Activated CD4-positive, alpha-beta T cell treated with anti-CD3 and anti-CD28 coated beads, Interleukin-2, amount 10 ng/mL, durations not matched to agents 24 days and 14 days (primary cell): ENCODE results near the gene RADIL. TPM values are rescaled to one million over a fixed set of nuclear protein-coding genes. Genes with fewer than 3 reads are reported as not detected.
"Not testable (repeated sequence)": the region's sequence is repeated elsewhere in the genome, so short reads cannot be mapped to it uniquely, and the experiment has no call there.

Source experiments
- DNase-seq: peaks from one replicate; pipeline ENCODE4 v3.0.0; 2022
- H3K27ac Mint-ChIP-seq: one replicate; pipeline ENCODE4 v1.8.0; 2022; ENCODE audit warnings: mild to moderate bottlenecking, mixed read lengths
- H3K27me3 Mint-ChIP-seq: one replicate; pipeline ENCODE4 v1.8.0; 2022; ENCODE audit warnings: mixed read lengths
- H3K36me3 Mint-ChIP-seq: one replicate; pipeline ENCODE4 v1.8.0; 2022; ENCODE audit warnings: low read depth, mild to moderate bottlenecking, mixed read lengths
- H3K4me1 Mint-ChIP-seq: one replicate; pipeline ENCODE4 v1.8.0; 2021; ENCODE audit warnings: mixed read lengths
- H3K4me3 Mint-ChIP-seq: one replicate; pipeline ENCODE4 v1.8.0; 2022; ENCODE audit warnings: mild to moderate bottlenecking, moderate library complexity, mixed read lengths
- H3K9me3 Mint-ChIP-seq: one replicate; pipeline ENCODE4 v1.8.0; 2021; ENCODE audit warnings: mixed read lengths
- intact Hi-C: fragments of 100-400 bp; cut with micrococcal nuclease; formaldehyde crosslinking; loops from one replicate; pipeline ENCODE4 v1.15.1; 2023
- total RNA-seq: library from RNA; stranded (reverse); gene quantifications from 2 replicates; pipeline ENCODE4 v1.2.3, GENCODE V29; 2022

RADIL gene
- total RNA-seq, 1 donor from 2014 or later = 0.14 TPM

DNA sequence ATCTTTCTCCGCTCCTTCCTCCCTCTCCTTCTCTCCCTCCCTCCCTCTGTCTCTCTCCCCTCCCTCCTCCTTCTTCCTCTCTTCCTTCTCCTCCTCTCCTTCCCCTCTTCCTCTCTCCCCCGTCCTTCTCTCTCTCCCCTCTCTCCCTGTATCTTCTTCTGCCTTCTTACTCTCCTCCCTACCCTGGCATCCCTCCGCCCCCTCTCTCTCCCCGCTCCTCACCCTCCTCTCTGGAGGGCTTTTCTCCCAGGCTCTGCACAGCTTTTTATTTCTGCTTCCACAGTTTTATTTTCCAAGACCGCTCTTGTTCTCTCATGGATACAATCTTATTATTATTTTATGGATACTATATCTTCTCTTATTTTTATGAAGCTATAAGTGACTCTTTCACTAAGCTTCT, 75.5 kb downstream of the RADIL start:
- no peaks in the 10 kb centered on the region for H3K36me3 Mint-ChIP-seq
- H3K27ac Mint-ChIP-seq = no peak overlapping the region
- peaks cover 5% of the 10 kb centered on the region for H3K9me3 Mint-ChIP-seq
- H3K4me1 Mint-ChIP-seq = no peaks in the 10 kb centered on the region
- DNase-seq = no peak
- intact Hi-C loops = no loop called here
- H3K27me3 Mint-ChIP-seq = peaks cover 31% of the 10 kb centered on the region
- H3K4me3 Mint-ChIP-seq = no peak overlapping the region

- Mint-ChIP-seq H3K27ac (no peak overlapping the region), H3K4me3 (no peak overlapping the region), H3K9me3 (peaks cover under 1% of the 10 kb centered on the region), H3K27me3 (peaks cover 28% of the 10 kb centered on the region), H3K4me1 (no peaks in the 10 kb centered on the region), H3K36me3 (no peaks in the 10 kb centered on the region)
- intact Hi-C loops = no loop called here
- no peak for DNase-seq
Observed at GRCh38 chr7:4807598-4808016, 75.9 kb downstream of the RADIL start.

GRCh38 chr7:4806983-4807597, 76.4 kb downstream of the RADIL start:
- H3K4me3 Mint-ChIP-seq = no peak overlapping the region
- peaks cover 27% of the 10 kb centered on the region for H3K27me3 Mint-ChIP-seq
- DNase-seq = no peak
- H3K4me1 Mint-ChIP-seq = no peaks in the 10 kb centered on the region
- H3K27ac Mint-ChIP-seq = no peak overlapping the region
- no peaks in the 10 kb centered on the region for H3K9me3 Mint-ChIP-seq
- no peaks in the 10 kb centered on the region for H3K36me3 Mint-ChIP-seq
- intact Hi-C loops = no loop called here

- Mint-ChIP-seq H3K4me1 (no peaks in the 10 kb centered on the region), H3K27me3 (peaks cover 27% of the 10 kb centered on the region), H3K9me3 (no peaks in the 10 kb centered on the region), H3K4me3 (no peak overlapping the region), H3K27ac (no peak overlapping the region), H3K36me3 (no peaks in the 10 kb centered on the region)
- no peak for DNase-seq
- intact Hi-C loops = no loop called here
Observed at GRCh38 chr7:4805984-4806300, 77.6 kb downstream of the RADIL start.

- DNase-seq = no peak
- H3K36me3 Mint-ChIP-seq = no peaks in the 10 kb centered on the region
- H3K4me3 Mint-ChIP-seq = no peak overlapping the region
- H3K9me3 Mint-ChIP-seq = no peaks in the 10 kb centered on the region
- intact Hi-C loops = no loop called here
- no peaks in the 10 kb centered on the region for H3K4me1 Mint-ChIP-seq
- peaks cover 25% of the 10 kb centered on the region for H3K27me3 Mint-ChIP-seq
- H3K27ac Mint-ChIP-seq = no peak overlapping the region
Observed at GRCh38 chr7:4805110-4805983, 78.2 kb downstream of the RADIL start.

DNA sequence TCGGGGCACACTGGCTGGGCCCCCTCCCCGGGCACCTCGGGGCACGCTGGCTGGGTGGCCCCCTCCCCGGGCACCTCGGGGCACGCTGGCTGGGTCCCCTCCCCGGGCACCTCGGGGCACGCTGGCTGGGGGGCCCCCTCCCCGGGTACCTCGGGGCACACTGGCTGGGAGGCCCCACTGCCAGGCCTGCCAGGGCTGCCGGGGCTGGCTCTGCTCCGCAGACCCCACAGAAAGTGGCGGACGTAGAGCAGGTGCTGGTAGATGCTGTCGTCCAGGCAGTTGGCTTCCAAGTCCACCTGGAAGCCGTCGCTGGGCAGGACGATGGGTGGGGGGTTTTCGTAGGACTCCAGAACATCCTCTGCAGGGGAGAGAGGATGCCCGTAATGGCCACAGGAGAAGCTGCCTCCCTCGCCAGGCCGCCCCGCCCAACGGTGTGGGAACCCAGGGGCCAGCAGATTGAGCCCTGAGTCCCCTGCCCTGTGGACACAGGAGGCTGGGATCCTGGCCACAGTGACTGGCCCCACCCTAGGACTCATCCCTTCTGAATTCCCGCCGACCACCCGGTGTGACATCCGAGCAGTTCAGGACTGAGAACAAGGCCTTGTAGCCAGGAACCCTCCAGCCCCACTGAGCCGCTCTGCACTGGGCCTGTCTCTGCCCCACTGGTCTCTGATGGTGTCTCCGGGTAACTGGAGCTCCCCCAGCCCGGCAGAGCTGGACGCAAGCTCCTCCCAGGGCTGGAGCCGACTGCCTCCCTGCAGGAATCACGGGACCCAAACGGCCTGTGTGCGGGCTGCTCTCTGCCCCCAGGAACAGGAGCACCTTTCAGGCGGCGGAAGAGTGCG, 79.9 kb downstream of the RADIL start:
- Mint-ChIP-seq H3K27ac (no peak overlapping the region), H3K36me3 (no peaks in the 10 kb centered on the region), H3K4me3 (no peak overlapping the region), H3K27me3 (peaks cover 19% of the 10 kb centered on the region), H3K4me1 (no peaks in the 10 kb centered on the region), H3K9me3 (no peaks in the 10 kb centered on the region)
- no peak for DNase-seq
- intact Hi-C loops = no loop called here

DNA sequence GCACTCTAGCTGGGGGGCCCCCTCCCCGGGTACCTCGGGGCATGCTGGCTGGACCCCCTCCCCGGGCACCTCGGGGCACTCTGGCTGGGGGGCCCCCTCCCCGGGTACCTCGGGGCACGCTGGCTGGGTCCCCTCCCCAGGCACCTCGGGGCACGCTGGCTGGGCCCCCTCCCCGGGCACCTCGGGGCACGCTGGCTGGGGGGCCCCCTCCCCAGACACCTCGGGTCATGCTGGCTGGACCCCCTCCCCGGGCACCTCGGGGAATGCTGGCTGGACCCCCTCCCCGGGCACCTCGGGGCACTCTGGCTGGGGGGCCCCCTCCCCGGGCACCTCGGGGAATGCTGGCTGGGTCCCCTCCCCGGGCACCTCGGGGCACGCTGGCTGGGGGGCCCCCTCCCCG, 80.9 kb downstream of the RADIL start:
- H3K27me3 Mint-ChIP-seq, intact Hi-C loops, H3K9me3 Mint-ChIP-seq, H3K4me1 Mint-ChIP-seq, H3K27ac Mint-ChIP-seq, DNase-seq, H3K4me3 Mint-ChIP-seq, H3K36me3 Mint-ChIP-seq: not testable (repeated sequence)

GRCh38 chr7:4801839-4802231, 81.7 kb downstream of the RADIL start:
- intact Hi-C loops = no loop called here
- Mint-ChIP-seq H3K4me1 (no peaks in the 10 kb centered on the region), H3K27ac (no peak overlapping the region), H3K36me3 (no peaks in the 10 kb centered on the region), H3K9me3 (no peaks in the 10 kb centered on the region), H3K4me3 (no peak overlapping the region), H3K27me3 (peaks cover 3% of the 10 kb centered on the region)
- DNase-seq = no peak

DNA sequence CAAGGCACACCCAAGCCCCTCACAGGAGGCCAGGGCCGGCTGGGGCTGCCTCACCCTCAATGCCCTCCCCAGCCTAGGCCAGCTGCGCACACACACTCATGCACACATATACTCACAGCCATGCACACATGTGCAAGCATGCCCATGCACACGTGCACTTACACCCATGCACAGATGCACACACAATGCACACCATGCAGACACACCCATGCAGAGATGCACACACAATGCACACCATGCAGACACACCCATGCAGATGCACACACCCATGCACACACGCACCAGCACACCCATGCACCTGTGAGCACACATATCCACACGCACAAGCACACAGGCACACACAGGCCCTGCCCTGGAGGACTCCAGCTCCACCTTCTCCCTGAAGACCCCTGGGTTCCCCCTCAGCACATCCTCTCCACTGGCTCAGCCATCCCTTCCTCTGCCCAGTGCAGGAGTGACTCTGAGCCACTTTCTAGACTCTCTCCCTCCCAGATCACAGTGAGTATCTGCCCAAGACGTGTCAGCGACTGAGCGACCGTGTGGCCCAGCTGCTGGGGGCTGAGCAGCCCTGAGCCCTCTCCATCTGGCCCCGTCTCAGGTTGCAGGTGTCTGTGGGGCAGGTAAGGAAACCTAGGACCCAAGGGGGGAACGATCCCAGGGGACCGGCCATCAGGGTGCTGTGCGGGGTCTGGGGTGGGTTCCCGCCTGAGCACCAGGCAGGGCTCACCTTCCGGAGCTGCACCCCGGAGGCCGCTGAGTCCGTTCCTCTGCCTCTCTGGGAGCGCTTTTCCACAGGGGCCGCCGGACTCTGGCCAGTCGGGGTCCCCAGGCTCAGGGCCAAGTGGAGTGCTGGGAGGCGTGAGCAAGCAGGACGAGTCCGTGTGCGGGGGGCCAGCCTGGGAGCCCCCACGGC, 82.3 kb downstream of the RADIL start:
- Mint-ChIP-seq H3K4me1 (no peaks in the 10 kb centered on the region), H3K27me3 (no peaks in the 10 kb centered on the region), H3K4me3 (no peak overlapping the region), H3K27ac (no peak overlapping the region), H3K36me3 (no peaks in the 10 kb centered on the region), H3K9me3 (no peaks in the 10 kb centered on the region)
- intact Hi-C loops = no loop called here
- no peak for DNase-seq

- H3K27me3 Mint-ChIP-seq = no peaks in the 10 kb centered on the region
- intact Hi-C loops = no loop called here
- H3K4me1 Mint-ChIP-seq = no peaks in the 10 kb centered on the region
- H3K9me3 Mint-ChIP-seq = no peaks in the 10 kb centered on the region
- DNase-seq = no peak
- H3K27ac Mint-ChIP-seq = no peak overlapping the region
- no peaks in the 10 kb centered on the region for H3K36me3 Mint-ChIP-seq
- no peak overlapping the region for H3K4me3 Mint-ChIP-seq
Observed at GRCh38 chr7:4800487-4800886, 83.0 kb downstream of the RADIL start.

- Mint-ChIP-seq H3K36me3 (peaks cover under 1% of the 10 kb centered on the region), H3K27ac (no peak overlapping the region), H3K9me3 (no peaks in the 10 kb centered on the region), H3K4me3 (no peak overlapping the region), H3K27me3 (no peaks in the 10 kb centered on the region), H3K4me1 (no peaks in the 10 kb centered on the region)
- intact Hi-C loops = no loop called here
- DNase-seq = no peak
Observed at GRCh38 chr7:4799508-4800268, 83.8 kb downstream of the RADIL start.

DNA sequence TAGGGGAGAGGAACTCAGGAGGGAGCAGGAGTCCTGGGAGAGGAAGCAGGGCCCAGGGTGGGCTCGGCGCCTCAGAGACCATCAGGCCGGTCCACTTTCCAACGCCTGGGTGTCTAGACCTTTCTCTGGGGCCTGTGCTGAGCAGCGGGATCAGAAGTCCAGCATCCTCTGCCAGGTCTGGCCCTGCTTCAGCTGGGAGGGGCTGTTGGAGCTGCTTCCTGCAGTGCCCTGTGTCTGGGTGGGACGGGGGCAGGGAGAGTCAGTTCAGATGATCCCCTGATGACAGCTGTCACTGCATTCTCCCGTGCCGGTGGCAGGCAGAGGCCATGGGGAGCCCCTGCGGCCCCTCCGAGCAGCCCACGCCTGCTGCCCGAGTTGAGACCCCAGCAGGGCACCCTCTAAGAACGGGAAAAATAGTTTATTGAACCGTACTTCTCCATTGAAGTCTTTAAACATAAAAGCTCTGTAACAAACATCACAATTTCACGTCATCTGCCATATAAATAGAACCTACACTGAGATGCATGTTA, 84.7 kb downstream of the RADIL start:
- Mint-ChIP-seq H3K27ac (no peak overlapping the region), H3K4me1 (no peaks in the 10 kb centered on the region), H3K4me3 (no peak overlapping the region), H3K9me3 (no peaks in the 10 kb centered on the region), H3K36me3 (peaks cover 5% of the 10 kb centered on the region), H3K27me3 (no peaks in the 10 kb centered on the region)
- DNase-seq = no peak
- intact Hi-C loops = loop anchor here (1.0 kb wide), 1 partner anchor 287 kb away; no protein-coding TSS in a partner anchor
